22Rv1 (cell line): Measurements from ENCODE around the gene CEP290.

ENCODE experiments used
- CTCF ChIP-seq: fragments of 450-650 bp; IDR thresholded peaks from 2 replicates; pipeline ENCODE4 v1.5.1; 2017; ENCODE audit warnings: mild to moderate bottlenecking
- ZFX ChIP-seq: fragments of 450-650 bp; IDR thresholded peaks from 2 replicates; pipeline ENCODE4 v1.6.1; 2017; ENCODE audit warnings: antibody characterized with exemption, borderline replicate concordance

GRCh38 chr12:88035907-88036289, 106.0 kb downstream of the CEP290 start:
- TF ChIP-seq CTCF (no peak), ZFX (no peak)
